Endothelial cell of umbilical vein (primary cell): Measurements from ENCODE around the gene SCLT1.

ENCODE experiments used
- CTCF ChIP-seq, 2 donors: IDR thresholded peaks; 1 replicate in 1 of 2; 2 replicates in 1 of 2; pipeline ENCODE4 v1.5.1; 2011; ENCODE audit warnings: low read length in 2 of 2, mild to moderate bottlenecking in 2 of 2, moderate library complexity in 2 of 2, control low read depth in 1 of 2, inconsistent platforms in 1 of 2, low read depth in 1 of 2; ENCODE audit not compliant: insufficient read depth in 1 of 2; ENCODE audit errors: extremely low read depth in 1 of 2
- MAX ChIP-seq: IDR thresholded peaks from 2 replicates; pipeline ENCODE4 v1.6.1; 2011; ENCODE audit not compliant: insufficient read depth, insufficient read length

GRCh38 chr4:129085472-129085871, 7.9 kb downstream of the SCLT1 start:
- no peak for TF ChIP-seq CTCF (IDR thresholded peaks at IDR 0.05; ENCODE audit: extremely low read depth in 1 of 2, insufficient read depth in 1 of 2, low read depth in 1 of 2, low read length in 2 of 2)
- TF ChIP-seq MAX, result no peak
